HepG2 (cell line): Measurements from ENCODE around the gene C10orf67. TPM values are rescaled to one million over a fixed set of nuclear protein-coding genes. Genes with fewer than 3 reads are reported as not detected.

Experiments
- ATAC-seq: fragments of 200-7000 bp; cut with Tn5 transposase; 3 replicates; pipeline ENCODE4 v1.9.1; 2020; ENCODE audit warnings: mild to moderate bottlenecking, moderate library complexity
- BruUV-seq: library from RNA; stranded (reverse); fragments of 400-500 nt; replicated peaks from 2 replicates; lab custom pipeline; 2021; lab: Mats Ljungman, UMichigan
- CTCF ChIA-PET: fragments of 300-600 bp; formaldehyde crosslinking; extraction: SDS; loops from one replicate; lab custom pipeline; 2021; ENCODE audit warnings: low total read pairs, inconsistent platforms, low intra/inter-chr PET ratio; lab: Yijun Ruan, JAX
- POLR2A ChIA-PET: fragments of 350-600 bp; sonication (Branson Sonifier 250); formaldehyde crosslinking; loops from one replicate; lab custom pipeline; 2020; ENCODE audit warnings: antibody characterized with exemption, inconsistent platforms; lab: Yijun Ruan, JAX
- DNase-seq: peaks from one replicate; pipeline ENCODE4 v3.0.0-alpha.2; 2015; ENCODE audit warnings: low spot score
- FAIRE-seq: peaks from 3 replicates; lab custom pipeline; 2011; peaks lifted over from hg19 to GRCh38; lab: Jason Lieb, UNC
- H2AFZ ChIP-seq: one replicate; pipeline ENCODE4 v1.6.1; 2011; ENCODE audit warnings: low read length, inconsistent platforms
- H3K27ac ChIP-seq: fragments of 300-600 bp; 3 replicates; pipeline ENCODE4 v1.8.0; 2011; ENCODE audit warnings: mixed run types, mild to moderate bottlenecking, mixed read lengths, low read length, inconsistent platforms; ENCODE audit not compliant: insufficient read depth; ENCODE audit errors: extremely low read length
- H3K27me3 ChIP-seq, 2 experiments: fragments of 200-600 bp in 1 of 2; 2 replicates in 1 of 2; 3 replicates in 1 of 2; pipeline versions ENCODE4 v1.6.0 to v1.8.0; 2011; ENCODE audit warnings: low read length in 2 of 2, mild to moderate bottlenecking in 2 of 2, moderate library complexity in 2 of 2, inconsistent platforms in 1 of 2; ENCODE audit not compliant: insufficient read depth in 2 of 2, control insufficient read depth in 1 of 2
- H3K36me3 ChIP-seq, 2 experiments: fragments of 200-600 bp in 1 of 2; replicated peaks in 1 of 2; 2 replicates in 1 of 2; 3 replicates in 1 of 2; pipeline versions ENCODE4 v1.5.1 to v1.8.0; 2011; ENCODE audit warnings: low read length in 2 of 2, inconsistent platforms in 1 of 2; ENCODE audit not compliant: insufficient read depth in 2 of 2, control insufficient read depth in 1 of 2
- H3K4me1 ChIP-seq: 2 replicates; pipeline ENCODE4 v1.5.1; 2012; ENCODE audit warnings: low read length, inconsistent platforms; ENCODE audit not compliant: insufficient read depth
- H3K4me2 ChIP-seq: 2 replicates; pipeline ENCODE4 v1.6.0; 2011; ENCODE audit warnings: low read depth, low read length, inconsistent platforms
- H3K4me3 ChIP-seq, 3 experiments: fragments of 200-600 bp in 1 of 3; sonication (generic), shearing (Covaris generic) in 1 of 3; replicated peaks in 1 of 3; 2 replicates each; pipeline ENCODE4 v1.5.1; 2011 to 2016; ENCODE audit warnings: low read length in 3 of 3, inconsistent platforms in 2 of 3, low read depth in 2 of 3, mild to moderate bottlenecking in 2 of 3, control low read depth in 1 of 3, mixed read lengths in 1 of 3; ENCODE audit not compliant: insufficient read depth in 1 of 3
- H3K79me2 ChIP-seq: one replicate; pipeline ENCODE4 v1.6.1; 2011; ENCODE audit warnings: low read length, inconsistent platforms; ENCODE audit not compliant: insufficient read depth
- H3K9ac ChIP-seq: 2 replicates; pipeline ENCODE4 v1.6.0; 2011; ENCODE audit warnings: mild to moderate bottlenecking, low read depth, low read length, inconsistent platforms; ENCODE audit not compliant: insufficient read depth
- H3K9me3 ChIP-seq: 2 replicates; pipeline ENCODE4 v1.5.1; 2012; ENCODE audit warnings: mild to moderate bottlenecking, low read length
- H4K20me1 ChIP-seq: 2 replicates; pipeline ENCODE4 v1.6.0; 2011; ENCODE audit warnings: inconsistent platforms, mild to moderate bottlenecking, low read length, moderate library complexity; ENCODE audit not compliant: insufficient read depth
- MEIS1 ChIP-seq: sonication (generic); formaldehyde crosslinking; IDR thresholded peaks from 2 replicates; pipeline ENCODE4 v1.9.0; 2021; ENCODE audit warnings: mild to moderate bottlenecking, missing genetic modification reagents, moderate library complexity, borderline replicate concordance
- RARG ChIP-seq: sonication (generic); formaldehyde crosslinking; IDR thresholded peaks from 2 replicates; pipeline ENCODE4 v1.4.0; 2020; ENCODE audit warnings: low read depth, mild to moderate bottlenecking, missing genetic modification reagents
- ZC3H4 ChIP-seq: sonication (generic); formaldehyde crosslinking; IDR thresholded peaks from 2 replicates; pipeline ENCODE4 v1.4.0; 2020; ENCODE audit warnings: missing genetic modification reagents, borderline replicate concordance
- ZNF143 ChIP-seq: sonication (generic); formaldehyde crosslinking; IDR thresholded peaks from 2 replicates; pipeline ENCODE4 v1.4.0; 2020; ENCODE audit warnings: missing genetic modification reagents
- ZNF253 ChIP-seq: sonication (generic); formaldehyde crosslinking; IDR thresholded peaks from 2 replicates; pipeline ENCODE4 v1.8.0; 2022; ENCODE audit warnings: mild to moderate bottlenecking, missing genetic modification reagents, borderline replicate concordance
- ZNF326 ChIP-seq: sonication (generic); formaldehyde crosslinking; IDR thresholded peaks from 2 replicates; pipeline ENCODE4 v1.4.0; 2020; ENCODE audit warnings: missing genetic modification reagents, borderline replicate concordance
- ZNF530 ChIP-seq: sonication (generic); formaldehyde crosslinking; IDR thresholded peaks from 2 replicates; pipeline ENCODE4 v1.5.0; 2020; ENCODE audit warnings: low read depth, mild to moderate bottlenecking, missing genetic modification reagents
- WGBS: methylation state at CpG from one replicate; pipeline ENCODE4 v1.1.6; 2017; ENCODE audit warnings: low lambda C conversion rate; 5-methylcytosine and 5-hydroxymethylcytosine counted together
- in situ Hi-C: cut with HindIII; loops from 2 replicates; pipeline ENCODE4 v1.10.0; 2017; ENCODE audit warnings: low pct_unique_long_range_greater_than_20kb; ENCODE audit not compliant: extremely low pct_ligation_motif_present
- intact Hi-C: fragments of 100-400 bp; cut with micrococcal nuclease; formaldehyde crosslinking; loops from one replicate; pipeline ENCODE4 v1.10.0; 2022; ENCODE audit not compliant: unreplicated experiment
- polyA plus RNA-seq, 8 experiments: library from polyadenylated mRNA; depleted of rRNA in 3 of 8; stranded (reverse) in 7 of 8; unstranded in 1 of 8; fragments of >200 nt; fragmentation: Illumina TruSeq in 4 of 8; extraction: Trizol in 4 of 8; gene quantifications; 2 replicates each; pipeline versions ENCODE4 v1.2.1 to v1.2.3, GENCODE V29; 2011 to 2016; ENCODE audit warnings: low read depth in 4 of 8, missing spikeins in 1 of 8, mixed read lengths in 1 of 8; ENCODE audit not compliant: insufficient read depth in 1 of 8
- total RNA-seq, 5 experiments: library from RNA; depleted of rRNA; stranded (reverse); fragments of >200 nt; fragmentation: Illumina TruSeq; extraction: Trizol; gene quantifications; 2 replicates each; pipeline ENCODE4 v1.2.3, GENCODE V29; 2016; ENCODE audit warnings: low read depth in 1 of 5
- TF ChIP-seq, protein P1 (sequence below): sonication (generic); formaldehyde crosslinking; IDR thresholded peaks from 2 replicates; pipeline ENCODE4 v1.4.0; 2020; ENCODE audit warnings: missing genetic modification reagents, mild to moderate bottlenecking, borderline replicate concordance
- TF ChIP-seq, protein P2 (sequence below): sonication (generic); formaldehyde crosslinking; IDR thresholded peaks from 2 replicates; pipeline ENCODE4 v1.5.1; 2020; ENCODE audit warnings: mild to moderate bottlenecking, missing genetic modification reagents, moderate library complexity
- TF ChIP-seq, protein P3 (sequence below): sonication (generic); formaldehyde crosslinking; IDR thresholded peaks from 2 replicates; pipeline ENCODE4 v1.4.0; 2020; ENCODE audit warnings: low read depth, mild to moderate bottlenecking, missing genetic modification reagents
- TF ChIP-seq, protein P4 (sequence below): sonication (generic); formaldehyde crosslinking; IDR thresholded peaks from 2 replicates; pipeline ENCODE4 v1.4.0; 2020; ENCODE audit warnings: mild to moderate bottlenecking, missing genetic modification reagents
- TF ChIP-seq, protein P5 (sequence below): sonication (generic); formaldehyde crosslinking; IDR thresholded peaks from 2 replicates; pipeline ENCODE4 v1.4.0; 2020; ENCODE audit warnings: missing genetic modification reagents

C10orf67 gene
- total and polyA plus RNA-seq, 2 of the 13 experiments (the other 11 are each of a cell fraction or from before 2014, with no cell fraction given) = not detected

DNA sequence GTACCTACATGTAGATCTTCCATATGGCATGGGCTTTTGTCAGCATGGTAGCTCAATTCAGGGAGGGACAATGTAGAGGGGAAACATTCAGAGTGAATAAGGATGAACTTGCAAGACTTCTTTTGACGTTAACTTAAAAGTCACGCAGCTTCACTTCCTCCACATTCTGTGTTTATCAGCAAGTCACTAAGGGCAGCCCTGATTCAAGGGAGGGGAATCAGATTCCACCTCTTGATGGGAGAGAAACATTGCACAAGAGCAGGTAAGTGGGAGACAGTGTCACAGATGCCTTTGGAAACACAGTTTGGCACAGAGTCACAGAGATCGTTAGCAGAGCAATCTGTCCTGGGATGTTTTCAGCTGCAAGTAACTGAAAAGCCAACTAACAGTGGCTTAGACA, 26.2 kb downstream of the C10orf67 start:
- no peak overlapping the region for H3K9ac ChIP-seq
- no peak overlapping the region for H3K4me3 ChIP-seq
- ATAC-seq = no peak
- in situ Hi-C loops = loop anchor here (5.0 to 10.0 kb wide), 2 partner anchors 204 to 376 kb away; no protein-coding TSS in a partner anchor
- intact Hi-C loops = no loop called here
- 43% methylated on average over 3 of the region's 3 CpGs for WGBS
- no peak overlapping the region for H3K4me2 ChIP-seq
- no peak for DNase-seq
- CTCF ChIA-PET = no interaction called here
- H3K9me3 ChIP-seq = no peaks in the 10 kb centered on the region
- H3K27ac ChIP-seq = no peak overlapping the region
- H3K4me1 ChIP-seq = no peaks in the 10 kb centered on the region
- no peaks in the 10 kb centered on the region; a peak in 2 of 5 replicates for H3K27me3 ChIP-seq
- no TSS peak for BruUV-seq
- H3K36me3 ChIP-seq = no peaks in the 10 kb centered on the region
- no peak overlapping the region for H2AFZ ChIP-seq
- H4K20me1 ChIP-seq = no peaks in the 10 kb centered on the region
- no peak for FAIRE-seq
- POLR2A ChIA-PET = no interaction called here
- H3K79me2 ChIP-seq = no peaks in the 10 kb centered on the region
- TF ChIP-seq RARG = no peak
- no peak for TF ChIP-seq ZNF253 (CRISPR knock-in tag)
- TF ChIP-seq, protein P1, sequence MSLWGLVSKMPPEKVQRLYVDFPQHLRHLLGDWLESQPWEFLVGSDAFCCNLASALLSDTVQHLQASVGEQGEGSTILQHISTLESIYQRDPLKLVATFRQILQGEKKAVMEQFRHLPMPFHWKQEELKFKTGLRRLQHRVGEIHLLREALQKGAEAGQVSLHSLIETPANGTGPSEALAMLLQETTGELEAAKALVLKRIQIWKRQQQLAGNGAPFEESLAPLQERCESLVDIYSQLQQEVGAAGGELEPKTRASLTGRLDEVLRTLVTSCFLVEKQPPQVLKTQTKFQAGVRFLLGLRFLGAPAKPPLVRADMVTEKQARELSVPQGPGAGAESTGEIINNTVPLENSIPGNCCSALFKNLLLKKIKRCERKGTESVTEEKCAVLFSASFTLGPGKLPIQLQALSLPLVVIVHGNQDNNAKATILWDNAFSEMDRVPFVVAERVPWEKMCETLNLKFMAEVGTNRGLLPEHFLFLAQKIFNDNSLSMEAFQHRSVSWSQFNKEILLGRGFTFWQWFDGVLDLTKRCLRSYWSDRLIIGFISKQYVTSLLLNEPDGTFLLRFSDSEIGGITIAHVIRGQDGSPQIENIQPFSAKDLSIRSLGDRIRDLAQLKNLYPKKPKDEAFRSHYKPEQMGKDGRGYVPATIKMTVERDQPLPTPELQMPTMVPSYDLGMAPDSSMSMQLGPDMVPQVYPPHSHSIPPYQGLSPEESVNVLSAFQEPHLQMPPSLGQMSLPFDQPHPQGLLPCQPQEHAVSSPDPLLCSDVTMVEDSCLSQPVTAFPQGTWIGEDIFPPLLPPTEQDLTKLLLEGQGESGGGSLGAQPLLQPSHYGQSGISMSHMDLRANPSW = no peak
- TF ChIP-seq ZNF530 = no peak
- TF ChIP-seq, protein P2, sequence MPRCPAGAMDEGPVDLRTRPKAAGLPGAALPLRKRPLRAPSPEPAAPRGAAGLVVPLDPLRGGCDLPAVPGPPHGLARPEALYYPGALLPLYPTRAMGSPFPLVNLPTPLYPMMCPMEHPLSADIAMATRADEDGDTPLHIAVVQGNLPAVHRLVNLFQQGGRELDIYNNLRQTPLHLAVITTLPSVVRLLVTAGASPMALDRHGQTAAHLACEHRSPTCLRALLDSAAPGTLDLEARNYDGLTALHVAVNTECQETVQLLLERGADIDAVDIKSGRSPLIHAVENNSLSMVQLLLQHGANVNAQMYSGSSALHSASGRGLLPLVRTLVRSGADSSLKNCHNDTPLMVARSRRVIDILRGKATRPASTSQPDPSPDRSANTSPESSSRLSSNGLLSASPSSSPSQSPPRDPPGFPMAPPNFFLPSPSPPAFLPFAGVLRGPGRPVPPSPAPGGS = no peak
- TF ChIP-seq ZC3H4 (CRISPR knock-in tag) = no peak
- no peak for TF ChIP-seq ZNF326 (CRISPR knock-in tag)
- no peak for TF ChIP-seq MEIS1 (CRISPR knock-in tag)
- no peak for TF ChIP-seq ZNF143 (CRISPR knock-in tag)
- TF ChIP-seq, protein P3, sequence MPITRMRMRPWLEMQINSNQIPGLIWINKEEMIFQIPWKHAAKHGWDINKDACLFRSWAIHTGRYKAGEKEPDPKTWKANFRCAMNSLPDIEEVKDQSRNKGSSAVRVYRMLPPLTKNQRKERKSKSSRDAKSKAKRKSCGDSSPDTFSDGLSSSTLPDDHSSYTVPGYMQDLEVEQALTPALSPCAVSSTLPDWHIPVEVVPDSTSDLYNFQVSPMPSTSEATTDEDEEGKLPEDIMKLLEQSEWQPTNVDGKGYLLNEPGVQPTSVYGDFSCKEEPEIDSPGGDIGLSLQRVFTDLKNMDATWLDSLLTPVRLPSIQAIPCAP = no peak
- TF ChIP-seq, protein P4, sequence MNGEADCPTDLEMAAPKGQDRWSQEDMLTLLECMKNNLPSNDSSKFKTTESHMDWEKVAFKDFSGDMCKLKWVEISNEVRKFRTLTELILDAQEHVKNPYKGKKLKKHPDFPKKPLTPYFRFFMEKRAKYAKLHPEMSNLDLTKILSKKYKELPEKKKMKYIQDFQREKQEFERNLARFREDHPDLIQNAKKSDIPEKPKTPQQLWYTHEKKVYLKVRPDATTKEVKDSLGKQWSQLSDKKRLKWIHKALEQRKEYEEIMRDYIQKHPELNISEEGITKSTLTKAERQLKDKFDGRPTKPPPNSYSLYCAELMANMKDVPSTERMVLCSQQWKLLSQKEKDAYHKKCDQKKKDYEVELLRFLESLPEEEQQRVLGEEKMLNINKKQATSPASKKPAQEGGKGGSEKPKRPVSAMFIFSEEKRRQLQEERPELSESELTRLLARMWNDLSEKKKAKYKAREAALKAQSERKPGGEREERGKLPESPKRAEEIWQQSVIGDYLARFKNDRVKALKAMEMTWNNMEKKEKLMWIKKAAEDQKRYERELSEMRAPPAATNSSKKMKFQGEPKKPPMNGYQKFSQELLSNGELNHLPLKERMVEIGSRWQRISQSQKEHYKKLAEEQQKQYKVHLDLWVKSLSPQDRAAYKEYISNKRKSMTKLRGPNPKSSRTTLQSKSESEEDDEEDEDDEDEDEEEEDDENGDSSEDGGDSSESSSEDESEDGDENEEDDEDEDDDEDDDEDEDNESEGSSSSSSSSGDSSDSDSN (CRISPR knock-in tag) = no peak
- TF ChIP-seq, protein P5, sequence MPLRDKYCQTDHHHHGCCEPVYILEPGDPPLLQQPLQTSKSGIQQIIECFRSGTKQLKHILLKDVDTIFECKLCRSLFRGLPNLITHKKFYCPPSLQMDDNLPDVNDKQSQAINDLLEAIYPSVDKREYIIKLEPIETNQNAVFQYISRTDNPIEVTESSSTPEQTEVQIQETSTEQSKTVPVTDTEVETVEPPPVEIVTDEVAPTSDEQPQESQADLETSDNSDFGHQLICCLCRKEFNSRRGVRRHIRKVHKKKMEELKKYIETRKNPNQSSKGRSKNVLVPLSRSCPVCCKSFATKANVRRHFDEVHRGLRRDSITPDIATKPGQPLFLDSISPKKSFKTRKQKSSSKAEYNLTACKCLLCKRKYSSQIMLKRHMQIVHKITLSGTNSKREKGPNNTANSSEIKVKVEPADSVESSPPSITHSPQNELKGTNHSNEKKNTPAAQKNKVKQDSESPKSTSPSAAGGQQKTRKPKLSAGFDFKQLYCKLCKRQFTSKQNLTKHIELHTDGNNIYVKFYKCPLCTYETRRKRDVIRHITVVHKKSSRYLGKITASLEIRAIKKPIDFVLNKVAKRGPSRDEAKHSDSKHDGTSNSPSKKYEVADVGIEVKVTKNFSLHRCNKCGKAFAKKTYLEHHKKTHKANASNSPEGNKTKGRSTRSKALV (CRISPR knock-in tag) = no peak
